OCI-LY7 (cell line): ENCODE measurements around the gene CRADD. TPM values are rescaled to one million over a fixed set of nuclear protein-coding genes. Genes with fewer than 3 reads are reported as not detected.
A peak's percentile ranks its signal among the peaks of the same experiment; 100 is the strongest.

ENCODE experiments used
- BruUV-seq: library from RNA; stranded (reverse); fragments of 400-500 nt; replicated peaks from 2 replicates; lab custom pipeline; 2021; lab: Mats Ljungman, UMichigan
- CTCF ChIA-PET: fragments of 300-600 bp; sonication (Branson Sonifier 250); formaldehyde crosslinking; loops from one replicate; lab custom pipeline; 2022; ENCODE audit warnings: antibody characterized with exemption; ENCODE audit not compliant: unreplicated experiment; lab: Charles Lee
- POLR2A ChIA-PET: fragments of 300-600 bp; sonication (Branson Sonifier 250); formaldehyde crosslinking; loops from one replicate; lab custom pipeline; 2022; ENCODE audit warnings: antibody characterized with exemption; lab: Charles Lee
- DNase-seq: peaks from one replicate; pipeline ENCODE4 v3.0.0-alpha.2; 2015; ENCODE audit warnings: low spot score
- H2AFZ ChIP-seq: fragments of 200-600 bp; sonication (generic), shearing (Covaris generic); 2 replicates; pipeline ENCODE4 v1.6.1; 2014; ENCODE audit warnings: mild to moderate bottlenecking, antibody characterized with exemption, low read length, moderate library complexity
- H3K27ac ChIP-seq: fragments of 200-600 bp; sonication (generic); 2 replicates; pipeline ENCODE4 v1.5.1; 2014; ENCODE audit warnings: mixed run types, low read depth, mild to moderate bottlenecking, moderate library complexity, low read length, inconsistent platforms; ENCODE audit not compliant: poor library complexity, severe bottlenecking
- H3K36me3 ChIP-seq: fragments of 200-600 bp; sonication (generic); 2 replicates; pipeline ENCODE4 v1.6.1; 2014; ENCODE audit warnings: mild to moderate bottlenecking, antibody characterized with exemption, low read length, moderate library complexity, mixed read lengths; ENCODE audit not compliant: insufficient read depth
- H3K4me1 ChIP-seq: fragments of 200-600 bp; sonication (generic); 2 replicates; pipeline ENCODE4 v1.5.1; 2014; ENCODE audit warnings: mild to moderate bottlenecking, low read length; ENCODE audit not compliant: insufficient read depth, poor library complexity, severe bottlenecking
- H3K4me2 ChIP-seq: fragments of 200-600 bp; sonication (generic); 2 replicates; pipeline ENCODE4 v1.6.1; 2014; ENCODE audit warnings: mild to moderate bottlenecking, low read length
- H3K4me3 ChIP-seq: fragments of 200-600 bp; sonication (generic); 2 replicates; pipeline ENCODE4 v1.5.1; 2014; ENCODE audit warnings: mild to moderate bottlenecking, low read depth, low read length; ENCODE audit not compliant: poor library complexity, severe bottlenecking
- H3K79me2 ChIP-seq: fragments of 200-600 bp; sonication (generic); 2 replicates; pipeline ENCODE4 v1.6.1; 2016; ENCODE audit warnings: low read depth, mild to moderate bottlenecking, low read length, moderate library complexity, mixed read lengths; ENCODE audit not compliant: insufficient read depth
- H3K9me2 ChIP-seq: fragments of 200-600 bp; sonication (generic); 2 replicates; pipeline ENCODE4 v1.6.1; 2016; ENCODE audit warnings: mild to moderate bottlenecking, low read length, mixed read lengths; ENCODE audit not compliant: insufficient read depth
- H3K9me3 ChIP-seq: fragments of 200-600 bp; sonication (generic); 2 replicates; pipeline ENCODE4 v1.6.1; 2014; ENCODE audit warnings: mild to moderate bottlenecking, mixed run types, low read length, mixed read lengths
- H4K20me1 ChIP-seq: fragments of 200-600 bp; sonication (generic); 2 replicates; pipeline ENCODE4 v1.6.1; 2014; ENCODE audit warnings: mild to moderate bottlenecking, antibody characterized with exemption, low read length, moderate library complexity, mixed read lengths; ENCODE audit not compliant: insufficient read depth
- EZH2phosphoT487 ChIP-seq: fragments of 200-600 bp; sonication (generic); IDR thresholded peaks from 2 replicates; pipeline ENCODE4 v1.6.1; 2018; ENCODE audit warnings: low read depth, borderline replicate concordance, mild to moderate bottlenecking, mixed run types, antibody characterized with exemption, low read length, moderate library complexity, mixed read lengths
- intact Hi-C: fragments of 100-400 bp; cut with micrococcal nuclease; formaldehyde crosslinking; loops from one replicate; pipeline ENCODE4 v1.10.0; 2022; ENCODE audit not compliant: unreplicated experiment
- total RNA-seq, 2 experiments: library from RNA; depleted of rRNA in 1 of 2; stranded (reverse); fragments of >200 nt in 1 of 2; shearing (Covaris generic) in 1 of 2; gene quantifications; 2 replicates each; pipeline ENCODE4 v1.2.3, GENCODE V29; 2014 to 2022
- TF ChIP-seq, protein P1 (sequence below): fragments of 200-600 bp; sonication (generic); conservative IDR thresholded peaks from 2 replicates; pipeline ENCODE4 v1.5.1; 2014; ENCODE audit warnings: mild to moderate bottlenecking, antibody characterized with exemption, low read length, moderate library complexity, mixed read lengths

CRADD gene
- total RNA-seq, 2 experiments from 2014 or later: 10.5 to 16.8 TPM

DNA sequence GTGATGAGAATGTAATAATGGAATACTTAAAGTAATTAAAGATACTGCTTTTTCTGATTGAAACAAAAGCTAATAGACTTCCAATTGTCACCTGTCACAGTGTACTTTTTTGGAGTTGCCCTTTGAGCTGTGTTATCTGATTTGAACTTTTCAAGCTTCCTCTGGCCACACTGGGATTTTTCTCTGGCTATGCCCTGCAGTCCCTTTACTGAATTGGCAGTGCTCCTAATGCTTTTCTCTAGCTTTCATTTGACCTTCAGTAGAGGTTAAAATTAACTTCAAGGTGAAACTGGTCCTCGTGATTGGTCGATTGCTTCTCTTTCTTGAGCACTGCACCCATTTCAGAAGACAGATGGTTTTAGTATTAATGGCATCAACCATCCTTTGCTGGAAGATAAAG lies 89.2 kb downstream of the CRADD start:
- no peaks in the 10 kb centered on the region for H3K4me1 ChIP-seq
- H3K9me3 ChIP-seq: no peaks in the 10 kb centered on the region
- H3K79me2 ChIP-seq: no peaks in the 10 kb centered on the region
- no peak for DNase-seq
- TF ChIP-seq EZH2phosphoT487: no peak
- TF ChIP-seq, protein P1, sequence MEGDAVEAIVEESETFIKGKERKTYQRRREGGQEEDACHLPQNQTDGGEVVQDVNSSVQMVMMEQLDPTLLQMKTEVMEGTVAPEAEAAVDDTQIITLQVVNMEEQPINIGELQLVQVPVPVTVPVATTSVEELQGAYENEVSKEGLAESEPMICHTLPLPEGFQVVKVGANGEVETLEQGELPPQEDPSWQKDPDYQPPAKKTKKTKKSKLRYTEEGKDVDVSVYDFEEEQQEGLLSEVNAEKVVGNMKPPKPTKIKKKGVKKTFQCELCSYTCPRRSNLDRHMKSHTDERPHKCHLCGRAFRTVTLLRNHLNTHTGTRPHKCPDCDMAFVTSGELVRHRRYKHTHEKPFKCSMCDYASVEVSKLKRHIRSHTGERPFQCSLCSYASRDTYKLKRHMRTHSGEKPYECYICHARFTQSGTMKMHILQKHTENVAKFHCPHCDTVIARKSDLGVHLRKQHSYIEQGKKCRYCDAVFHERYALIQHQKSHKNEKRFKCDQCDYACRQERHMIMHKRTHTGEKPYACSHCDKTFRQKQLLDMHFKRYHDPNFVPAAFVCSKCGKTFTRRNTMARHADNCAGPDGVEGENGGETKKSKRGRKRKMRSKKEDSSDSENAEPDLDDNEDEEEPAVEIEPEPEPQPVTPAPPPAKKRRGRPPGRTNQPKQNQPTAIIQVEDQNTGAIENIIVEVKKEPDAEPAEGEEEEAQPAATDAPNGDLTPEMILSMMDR: no peak
- H3K27ac ChIP-seq: no peak overlapping the region
- no peaks in the 10 kb centered on the region for H3K9me2 ChIP-seq
- BruUV-seq: no TSS peak
- H2AFZ ChIP-seq: no peak overlapping the region
- H4K20me1 ChIP-seq: no peaks in the 10 kb centered on the region
- ChIA-PET POLR2A (interaction anchor here (1.0 to 1.1 kb wide), 2 partner anchors 9 to 168 kb away, joined by 3 read pairs; no protein-coding TSS in a partner anchor), CTCF (no interaction called here)
- no peaks in the 10 kb centered on the region for H3K36me3 ChIP-seq
- H3K4me3 ChIP-seq: no peak overlapping the region
- H3K4me2 ChIP-seq: no peak overlapping the region
- intact Hi-C loops: no loop called here

DNA sequence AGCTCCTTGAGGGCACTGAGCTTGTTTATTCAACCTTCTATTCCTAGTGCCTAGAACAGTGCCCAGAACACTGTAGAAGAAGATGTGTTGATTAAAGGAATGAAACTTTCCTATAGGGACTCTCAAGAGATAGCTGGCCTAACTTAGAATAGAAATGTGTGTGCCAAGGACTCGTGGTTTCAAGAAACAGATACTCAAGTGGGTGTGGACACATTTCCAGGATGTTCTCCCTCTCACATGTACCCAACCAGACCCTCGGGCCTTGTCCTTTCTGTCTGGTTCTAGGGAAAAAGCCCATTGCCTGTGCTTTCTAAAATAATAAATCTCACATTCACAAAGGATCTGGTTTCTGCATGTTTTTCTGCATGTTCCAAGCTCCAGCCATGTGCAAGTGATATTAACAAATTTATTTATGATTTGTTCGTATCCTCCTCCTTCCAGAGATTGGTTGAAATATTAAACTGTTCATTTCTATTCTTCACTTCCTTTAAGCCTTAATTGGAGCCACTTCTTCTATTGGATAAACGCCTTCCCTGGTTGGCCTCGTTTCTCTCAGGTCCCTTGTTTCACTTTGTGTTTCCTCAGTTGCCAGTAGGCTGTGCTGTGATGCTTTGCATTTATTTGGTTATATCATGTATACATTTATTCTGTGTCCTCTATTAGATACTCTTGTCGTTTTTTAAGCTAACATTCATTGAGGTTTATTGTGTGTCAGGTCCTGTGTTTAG lies 89.8 kb downstream of the CRADD start:
- no peak overlapping the region for H3K4me3 ChIP-seq
- no peaks in the 10 kb centered on the region for H3K9me2 ChIP-seq
- no peaks in the 10 kb centered on the region for H3K4me1 ChIP-seq
- no peaks in the 10 kb centered on the region for H4K20me1 ChIP-seq
- no peak for TF ChIP-seq EZH2phosphoT487
- TF ChIP-seq, protein P1: peak; percentile 30; the same call in 1 of the 2 replicates
- no TSS peak for BruUV-seq
- intact Hi-C loops: no loop called here
- no peaks in the 10 kb centered on the region for H3K9me3 ChIP-seq
- ChIA-PET CTCF (no interaction called here), POLR2A (interaction anchor here (1.0 to 1.1 kb wide), 2 partner anchors 9 to 167 kb away, joined by 3 read pairs; no protein-coding TSS in a partner anchor)
- no peak overlapping the region for H3K4me2 ChIP-seq
- no peaks in the 10 kb centered on the region for H3K36me3 ChIP-seq
- H3K27ac ChIP-seq: no peak overlapping the region
- no peak for DNase-seq
- H3K79me2 ChIP-seq: no peaks in the 10 kb centered on the region
- no peak overlapping the region for H2AFZ ChIP-seq

DNA sequence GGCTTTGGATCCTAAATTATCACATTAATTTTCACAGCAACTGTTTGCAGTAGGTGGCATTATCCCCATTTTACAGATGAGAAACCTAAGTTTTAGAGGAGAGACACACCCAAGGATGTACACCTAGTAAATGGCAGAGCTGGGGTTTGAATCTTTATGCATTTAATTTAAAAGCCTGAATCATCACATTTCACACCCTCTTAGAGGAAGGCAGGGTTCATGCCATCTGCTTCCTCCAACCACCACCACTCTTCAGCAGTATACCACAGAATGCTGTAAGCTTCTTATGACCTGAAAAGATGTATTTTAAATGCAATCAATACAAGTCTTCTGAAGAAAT lies 90.3 kb downstream of the CRADD start:
- POLR2A ChIA-PET: no interaction called here
- Histone ChIP-seq H3K36me3 (no peaks in the 10 kb centered on the region), H3K9me2 (no peaks in the 10 kb centered on the region), H3K79me2 (no peaks in the 10 kb centered on the region), H3K4me2 (no peak overlapping the region), H3K27ac (no peak overlapping the region), H2AFZ (no peak overlapping the region), H3K4me3 (no peak overlapping the region), H4K20me1 (no peaks in the 10 kb centered on the region), H3K4me1 (no peaks in the 10 kb centered on the region), H3K9me3 (no peaks in the 10 kb centered on the region)
- TF ChIP-seq, protein P1: no peak
- no peak for TF ChIP-seq EZH2phosphoT487
- BruUV-seq: no TSS peak
- CTCF ChIA-PET: no interaction called here
- DNase-seq: no peak
- intact Hi-C loops: no loop called here
